Cardiac septum (tissue), 1 donor: ENCODE measurements around the gene TMEM178B. TPM values are rescaled to one million over a fixed set of nuclear protein-coding genes. Genes with fewer than 3 reads are reported as not detected.
"Not testable (repeated sequence)": the region's sequence is repeated elsewhere in the genome, so short reads cannot be mapped to it uniquely, and the experiment has no call there.

Experiments
- DNase-seq: peaks from one replicate; pipeline ENCODE4 v3.0.0-alpha.2; 2020; ENCODE audit warnings: low spot score
- intact Hi-C: fragments of 100-400 bp; cut with DNase I; formaldehyde crosslinking; loops from one replicate; pipeline ENCODE4 v1.14.0; 2022
- total RNA-seq: library from RNA; stranded (reverse); fragmentation: NEBNext Ultra II Directional; extraction: Animal tissue kit (Norgen Biotek cat#: 25700); gene quantifications from one replicate; pipeline ENCODE4 v1.2.1, GENCODE V29; 2021
- donor health status: DM: no; HTN: no; CAD: no.

TMEM178B gene
- total RNA-seq, 1 donor from 2014 or later: 15.2 TPM

GRCh38 chr7:141166926-141167325 is 93.1 kb downstream of the TMEM178B start:
- intact Hi-C loops: no loop called here
- DNase-seq: no peak

DNA sequence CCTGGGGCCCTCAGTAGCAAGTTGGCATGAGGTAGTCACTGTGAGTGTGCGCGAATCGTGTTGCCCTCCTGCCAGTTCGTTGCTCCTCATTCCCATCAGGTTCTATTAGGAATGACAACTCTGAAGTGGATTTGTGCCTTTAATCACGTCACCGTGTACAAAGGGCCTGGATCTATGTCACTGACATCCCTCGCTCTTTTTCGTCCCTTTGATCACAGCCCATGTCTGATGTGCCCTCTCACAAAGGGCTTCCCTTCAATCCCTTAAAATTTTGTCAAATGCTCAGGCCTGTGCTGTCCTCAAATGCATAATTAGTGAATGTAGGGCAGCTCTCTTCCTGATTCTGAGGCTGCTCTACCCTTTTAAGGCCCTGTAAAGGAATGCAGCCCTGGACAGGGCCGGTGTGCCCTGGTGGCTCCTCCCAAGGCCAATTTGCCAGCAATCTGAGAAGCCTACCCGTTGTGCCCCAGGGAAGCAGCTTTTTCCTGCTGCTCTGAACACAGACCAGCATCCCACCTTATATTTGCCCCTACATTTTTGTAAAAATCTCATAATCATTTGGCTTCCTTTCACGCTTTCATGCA is 93.6 kb downstream of the TMEM178B start:
- DNase-seq: no peak
- intact Hi-C loops: no loop called here

DNA sequence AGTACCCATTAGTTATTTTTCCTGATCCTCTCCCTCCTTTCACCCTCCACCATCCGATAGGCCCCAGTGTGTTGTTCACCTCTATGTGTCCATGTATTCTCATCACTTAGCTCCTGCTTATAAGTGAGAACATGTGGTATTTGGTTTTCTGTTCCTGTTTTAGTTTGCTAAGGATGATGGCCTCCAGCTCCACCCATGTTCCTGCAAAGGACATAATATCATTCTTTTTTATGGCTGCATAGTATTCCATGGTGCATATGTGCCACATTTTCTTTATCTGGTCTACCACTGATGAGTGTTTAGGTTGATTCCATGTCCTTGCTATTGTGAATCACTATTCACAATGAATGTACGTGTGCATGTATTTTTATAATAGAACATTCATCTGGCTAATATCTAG is 95.3 kb downstream of the TMEM178B start:
- DNase-seq, intact Hi-C loops: not testable (repeated sequence)

DNA sequence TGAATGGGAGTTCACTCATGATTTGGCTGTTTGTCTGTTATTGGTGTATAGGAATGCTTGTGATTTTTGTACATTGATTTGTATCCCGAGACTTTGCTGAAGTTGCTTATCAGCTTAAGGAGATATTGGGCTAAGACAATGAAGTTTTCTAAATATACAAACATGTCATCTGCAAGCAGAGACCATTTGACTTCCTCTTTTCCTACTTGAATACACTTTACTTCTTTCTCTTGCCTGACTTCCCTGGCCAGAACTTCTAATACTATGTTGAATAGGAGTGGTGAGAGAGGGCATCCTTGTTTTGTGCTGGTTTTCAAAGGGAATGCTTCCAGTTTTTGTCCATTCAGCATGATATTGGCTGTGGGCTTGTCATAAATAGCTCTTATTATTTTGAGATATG is 101.9 kb downstream of the TMEM178B start:
- DNase-seq, intact Hi-C loops: not testable (repeated sequence)

- DNase-seq, intact Hi-C loops: not testable (repeated sequence)
Observed at GRCh38 chr7:141177120-141177519, 103.3 kb downstream of the TMEM178B start.

DNA sequence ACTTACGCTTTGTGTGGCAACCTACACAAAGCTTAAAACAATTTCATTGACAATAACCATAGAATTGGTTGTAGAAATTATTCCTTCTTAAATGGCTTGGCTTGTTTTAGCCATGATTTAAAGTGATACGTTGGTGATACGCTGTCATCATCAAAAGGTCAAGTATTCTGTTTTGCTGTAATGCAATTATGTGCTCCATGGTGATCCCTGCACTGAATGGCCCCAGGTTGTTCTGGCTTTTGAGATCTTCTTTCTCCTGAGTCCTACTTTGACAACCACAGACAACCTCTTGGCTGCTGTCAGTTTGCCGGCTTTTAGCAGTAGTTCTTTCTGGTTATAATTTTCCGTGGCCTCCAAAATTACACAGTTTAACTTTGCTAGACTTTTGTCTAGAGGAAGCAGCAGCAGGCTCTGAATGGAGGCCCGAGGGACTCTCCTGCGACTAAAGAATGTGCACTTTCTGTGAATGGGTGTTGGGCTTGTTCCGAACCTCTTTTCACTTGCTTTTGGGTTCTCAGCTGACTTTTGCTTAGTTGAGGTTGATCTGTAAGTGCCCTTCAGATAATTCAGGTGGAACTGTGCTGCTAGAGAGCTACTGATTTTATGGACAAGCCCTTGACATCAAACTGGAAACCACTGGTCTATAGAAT is 104.7 kb downstream of the TMEM178B start:
- intact Hi-C loops: no loop called here
- DNase-seq: no peak

GRCh38 chr7:141181812-141182211 is 107.9 kb downstream of the TMEM178B start:
- intact Hi-C loops: no loop called here
- DNase-seq: no peak

DNA sequence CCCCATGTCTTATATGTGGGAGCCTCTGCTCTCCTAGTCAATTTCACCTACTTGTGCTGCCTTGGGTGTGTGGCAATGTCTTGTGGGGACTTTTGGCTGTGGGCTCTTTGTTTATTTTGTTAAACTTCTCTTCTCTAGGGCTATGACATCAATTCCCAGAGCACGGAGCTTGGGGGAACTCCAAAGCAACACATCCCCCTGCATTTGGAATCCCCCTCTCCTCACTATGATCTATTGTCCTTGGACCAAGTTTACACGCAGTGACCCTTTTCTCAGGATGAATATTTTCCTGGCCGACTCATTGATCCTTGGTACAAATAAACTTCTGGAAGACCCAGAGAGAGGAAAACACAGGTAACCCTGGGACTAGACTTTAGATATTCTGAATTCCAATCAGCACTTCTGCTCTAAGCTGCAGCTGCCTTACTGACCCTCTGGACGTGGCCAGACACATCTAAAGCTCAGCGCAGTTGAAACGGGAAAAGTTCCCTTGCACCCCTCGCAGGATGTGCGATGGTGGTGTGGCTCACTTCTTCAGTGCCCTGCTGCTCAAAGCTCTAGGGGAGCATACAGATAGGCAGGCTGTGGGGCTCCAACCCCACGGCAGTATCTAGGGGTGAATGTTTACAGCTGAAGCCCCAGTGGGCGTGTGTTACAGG is 110.8 kb downstream of the TMEM178B start:
- intact Hi-C loops: no loop called here
- no peak for DNase-seq

DNA sequence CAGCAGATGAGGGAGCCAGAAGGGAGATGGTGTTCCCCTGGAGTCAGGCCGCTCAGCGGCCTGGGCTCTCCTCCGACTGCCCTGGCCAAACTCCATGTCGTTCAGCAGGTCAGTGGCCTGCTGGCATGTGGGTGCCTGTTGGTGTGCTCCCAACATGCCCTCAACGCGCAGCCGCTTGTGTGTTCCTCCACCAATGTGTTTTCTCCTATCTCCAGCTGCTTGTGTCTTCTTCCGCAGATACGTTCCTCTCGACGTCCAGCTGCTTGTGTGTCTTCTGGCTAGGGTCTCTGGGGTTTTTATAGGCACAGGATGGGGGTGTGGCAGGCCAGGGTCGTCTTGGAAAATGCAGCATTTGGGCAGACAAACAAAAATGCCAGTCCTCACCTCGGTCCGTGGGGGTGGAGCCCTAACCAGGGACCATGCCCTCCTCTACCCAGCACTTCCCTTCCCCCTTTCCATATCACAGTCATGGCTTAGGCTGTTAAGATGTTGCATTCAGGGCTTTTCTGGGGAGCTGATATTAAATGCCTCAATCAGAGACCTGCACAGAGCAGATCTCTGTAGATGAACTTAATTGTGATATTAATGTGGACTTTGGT is 111.6 kb downstream of the TMEM178B start:
- DNase-seq: no peak
- intact Hi-C loops: no loop called here

DNA sequence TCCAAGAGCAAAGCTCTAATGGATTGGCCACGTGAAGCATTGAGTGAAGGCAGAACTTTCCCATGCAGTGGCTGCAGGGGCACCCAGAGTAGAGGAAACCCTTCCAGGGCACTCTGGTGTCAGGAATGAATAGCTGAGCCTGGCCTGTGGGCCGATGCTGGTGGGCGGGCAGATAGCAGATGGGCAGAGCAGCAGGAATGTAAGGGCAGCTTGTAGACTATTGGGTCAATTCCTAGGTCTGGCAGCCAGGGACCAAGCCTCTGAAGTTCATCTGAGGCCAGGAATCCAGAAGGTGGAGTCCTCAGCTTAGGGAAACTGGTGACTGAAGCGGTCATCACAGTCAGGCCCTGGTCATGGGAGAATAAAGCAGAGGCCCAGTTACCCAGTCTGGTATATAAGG is 115.4 kb downstream of the TMEM178B start:
- intact Hi-C loops: no loop called here
- DNase-seq: no peak

DNA sequence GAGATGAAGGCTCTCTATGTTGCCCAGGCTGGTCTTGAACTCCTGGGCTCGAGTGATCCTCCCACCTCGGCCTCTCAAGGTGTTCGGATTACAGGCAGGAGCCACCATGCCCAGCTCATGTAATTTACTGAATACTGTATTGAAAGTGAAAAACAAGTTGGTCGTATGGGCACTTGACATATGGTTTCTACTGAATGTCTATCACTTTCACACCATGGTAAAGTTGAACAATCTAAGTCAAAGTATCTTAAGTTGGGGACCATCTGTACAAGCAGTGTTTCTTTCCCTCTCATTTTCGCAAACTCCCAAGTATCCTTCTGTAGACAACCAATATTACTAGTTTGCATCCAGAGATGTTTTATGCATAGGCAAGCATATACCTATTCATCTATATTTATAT is 116.6 kb downstream of the TMEM178B start:
- no peak for DNase-seq

DNA sequence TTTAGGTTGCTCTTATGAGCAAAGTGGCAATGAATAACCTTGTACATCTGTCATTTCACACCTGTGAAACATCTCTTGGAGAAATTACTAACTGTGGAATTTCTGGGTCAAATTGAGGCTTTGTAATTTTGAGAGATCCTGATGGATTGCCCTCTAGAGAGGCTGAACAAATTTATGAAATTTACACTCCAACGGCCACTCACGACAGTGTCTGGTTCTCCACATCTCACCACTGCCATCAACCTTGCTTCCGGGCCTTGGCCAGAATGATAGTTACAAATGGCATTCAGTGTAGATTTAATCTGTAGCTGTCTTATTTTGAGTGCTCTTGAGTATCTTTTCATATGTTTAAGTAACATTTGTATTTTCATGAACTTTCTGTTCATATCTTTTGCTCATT is 117.4 kb downstream of the TMEM178B start:
- intact Hi-C loops: no loop called here
- no peak for DNase-seq

More for the DNA sequence above, 116.6 kb downstream of the TMEM178B start:
- intact Hi-C loops: no loop called here

DNA sequence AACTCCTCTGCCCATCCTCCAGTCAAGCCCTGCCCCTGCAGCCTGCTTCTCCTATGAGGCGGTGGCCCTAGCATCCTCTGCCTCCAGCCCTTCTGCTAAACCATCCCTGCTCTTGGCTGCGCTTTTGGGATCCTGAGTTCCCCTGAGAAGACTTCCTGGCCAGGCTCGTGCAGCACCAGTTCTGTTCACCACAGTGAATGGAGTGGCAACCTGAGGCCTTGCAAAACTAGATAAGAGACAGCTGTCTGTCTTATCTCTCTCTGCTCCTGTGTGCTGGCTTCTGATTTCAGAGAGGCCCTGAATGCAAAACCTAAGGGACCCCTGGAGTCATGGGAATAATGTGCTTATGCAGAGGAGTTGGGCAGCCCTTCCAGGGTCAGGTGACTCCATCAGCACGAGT is 119.2 kb downstream of the TMEM178B start:
- no peak for DNase-seq
- intact Hi-C loops: no loop called here

DNA sequence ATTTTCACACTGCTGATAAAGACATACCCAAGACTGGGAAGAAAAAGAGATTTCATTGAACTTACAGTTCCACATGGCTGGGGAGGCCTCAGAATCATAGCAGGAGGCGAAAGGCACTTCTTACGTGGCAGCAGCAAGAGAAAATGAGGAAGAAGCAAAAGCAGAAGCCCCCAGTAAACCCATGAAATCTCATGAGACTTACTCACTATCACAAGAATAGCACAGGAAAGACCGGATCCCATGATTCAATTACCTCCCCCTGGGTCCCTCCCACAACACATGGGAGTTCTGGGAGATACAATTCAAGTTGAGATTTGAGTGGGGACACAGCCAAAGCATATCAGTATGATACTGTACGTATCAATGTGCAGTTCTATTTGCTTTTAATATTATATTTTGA is 121.9 kb downstream of the TMEM178B start:
- intact Hi-C loops, DNase-seq: not testable (repeated sequence)

DNA sequence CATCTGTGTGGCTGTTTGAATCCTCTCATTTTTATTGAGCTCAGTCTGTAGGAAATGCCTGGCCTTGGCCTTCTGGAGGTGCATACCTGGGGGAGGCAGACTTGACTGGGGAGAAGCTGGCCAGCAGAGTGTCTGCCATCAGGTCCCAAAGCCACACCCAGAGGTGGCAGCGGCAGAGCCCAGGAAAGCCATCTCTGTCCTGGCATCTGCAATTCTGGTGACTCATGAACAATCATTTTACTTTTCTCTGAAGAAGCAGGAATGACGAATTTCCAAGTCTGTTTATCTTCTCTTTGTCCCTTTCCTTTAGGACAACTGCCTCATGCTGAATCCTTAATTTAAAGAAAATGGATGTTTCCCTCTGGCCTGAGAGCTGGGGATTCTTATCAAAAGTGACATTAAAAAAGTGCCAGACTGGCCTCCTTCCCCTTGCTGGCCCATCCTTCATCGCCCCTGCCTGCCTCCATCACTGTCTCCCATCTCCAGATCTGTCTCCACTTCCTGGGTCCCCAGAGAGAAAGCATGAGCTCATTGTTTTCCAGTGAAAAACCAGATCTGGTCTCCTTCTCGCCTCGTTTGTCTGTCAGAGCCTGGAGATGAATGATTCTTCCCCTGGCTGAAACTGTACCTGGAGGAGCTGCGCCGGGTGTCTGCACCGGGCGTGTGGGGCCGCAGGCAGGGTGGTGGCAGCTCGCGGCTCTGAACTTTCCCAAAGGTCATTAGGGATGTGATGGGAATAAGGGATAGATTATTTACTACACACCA is 124.5 kb downstream of the TMEM178B start:
- intact Hi-C loops: no loop called here
- no peak for DNase-seq

GRCh38 chr7:141200191-141201108 is 126.6 kb downstream of the TMEM178B start:
- no peak for DNase-seq
- intact Hi-C loops: no loop called here

DNA sequence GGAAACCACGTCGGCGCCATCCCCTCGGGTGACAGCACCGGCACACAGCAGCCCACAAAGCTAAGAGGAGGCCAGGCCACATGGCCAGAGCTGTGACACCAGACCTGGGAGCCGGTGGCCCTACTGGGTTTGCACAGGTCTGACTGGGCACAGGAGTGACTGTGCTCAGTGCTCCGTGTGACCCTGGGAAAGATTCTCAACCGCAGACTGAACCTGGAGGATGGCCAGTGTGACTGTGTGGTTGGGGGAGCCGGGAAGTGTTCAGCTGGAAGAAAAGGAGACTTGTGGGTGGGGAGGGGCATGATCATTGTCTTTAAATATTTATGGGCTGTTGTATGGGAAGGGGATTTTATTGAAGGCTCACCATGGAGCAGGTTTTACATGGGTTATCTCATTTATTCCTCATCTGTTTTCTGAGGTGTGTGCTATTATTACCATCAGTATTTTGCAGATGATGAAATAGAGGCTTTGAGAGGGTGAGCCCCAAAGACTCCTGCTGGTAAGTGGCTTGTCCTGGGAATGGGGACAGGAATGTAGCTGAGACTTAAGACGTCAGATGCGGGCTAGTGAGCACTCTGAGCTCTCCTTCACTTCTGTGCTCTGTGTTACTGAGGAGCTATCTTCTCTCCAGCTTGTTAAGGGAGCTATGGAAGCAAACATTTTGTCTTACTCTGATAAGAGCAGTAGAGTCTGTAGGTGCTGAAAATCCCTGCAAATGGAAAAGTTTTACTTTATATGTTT is 127.5 kb downstream of the TMEM178B start:
- intact Hi-C loops: no loop called here

GRCh38 chr7:141202535-141202934 is 128.7 kb downstream of the TMEM178B start:
- no peak for DNase-seq
- intact Hi-C loops: no loop called here

More for the DNA sequence above, 127.5 kb downstream of the TMEM178B start:
- no peak for DNase-seq
